Activated B cell treated with CpG ODN at 0.5 μM for 24 hours (primary cell): ENCODE measurements around the gene NDNF. TPM values are rescaled to one million over a fixed set of nuclear protein-coding genes. Genes with fewer than 3 reads are reported as not detected.

Experiments used
- ATAC-seq: fragments of 200-7000 bp; cut with Tn5 transposase; one replicate; pipeline ENCODE4 v1.10.0; 2021; ENCODE audit warnings: low read depth, mild to moderate bottlenecking, moderate library complexity
- CTCF ChIA-PET: fragments of 350-600 bp; sonication (Branson Sonifier 250); formaldehyde crosslinking; loops from one replicate; lab custom pipeline; 2021; ENCODE audit warnings: antibody characterized with exemption; lab: Charles Lee
- POLR2A ChIA-PET: fragments of 350-600 bp; sonication (Branson Sonifier 250); formaldehyde crosslinking; loops from one replicate; lab custom pipeline; 2021; ENCODE audit warnings: antibody characterized with exemption; lab: Charles Lee
- DNase-seq: peaks from one replicate; pipeline ENCODE4 v3.0.0; 2022
- H3K27ac Mint-ChIP-seq: one replicate; pipeline ENCODE4 v1.8.0; 2020; ENCODE audit warnings: mixed read lengths
- H3K27me3 Mint-ChIP-seq: one replicate; pipeline ENCODE4 v1.8.0; 2021; ENCODE audit warnings: mixed read lengths
- H3K36me3 Mint-ChIP-seq: one replicate; pipeline ENCODE4 v1.8.0; 2021; ENCODE audit warnings: low read depth, mixed read lengths
- H3K4me1 Mint-ChIP-seq: one replicate; pipeline ENCODE4 v1.8.0; 2021; ENCODE audit warnings: mixed read lengths
- H3K4me3 Mint-ChIP-seq: one replicate; pipeline ENCODE4 v1.8.0; 2020; ENCODE audit warnings: mild to moderate bottlenecking, mixed read lengths
- H3K9me3 Mint-ChIP-seq: one replicate; pipeline ENCODE4 v1.8.0; 2020; ENCODE audit warnings: mixed read lengths
- intact Hi-C: fragments of 100-400 bp; cut with micrococcal nuclease; formaldehyde crosslinking; loops from one replicate; pipeline ENCODE4 v1.15.1; 2024
- total RNA-seq: library from RNA; stranded (reverse); gene quantifications from 2 replicates; pipeline ENCODE4 v1.2.3, GENCODE V29; 2022
- TF ChIP-seq, protein P1 (sequence below): fragments of 200-600 bp; IDR thresholded peaks from one replicate; pipeline ENCODE4 v1.8.0; 2022; ENCODE audit warnings: antibody characterized with exemption, mild to moderate bottlenecking

NDNF gene
- total RNA-seq, 1 donor from 2014 or later, result not detected

DNA sequence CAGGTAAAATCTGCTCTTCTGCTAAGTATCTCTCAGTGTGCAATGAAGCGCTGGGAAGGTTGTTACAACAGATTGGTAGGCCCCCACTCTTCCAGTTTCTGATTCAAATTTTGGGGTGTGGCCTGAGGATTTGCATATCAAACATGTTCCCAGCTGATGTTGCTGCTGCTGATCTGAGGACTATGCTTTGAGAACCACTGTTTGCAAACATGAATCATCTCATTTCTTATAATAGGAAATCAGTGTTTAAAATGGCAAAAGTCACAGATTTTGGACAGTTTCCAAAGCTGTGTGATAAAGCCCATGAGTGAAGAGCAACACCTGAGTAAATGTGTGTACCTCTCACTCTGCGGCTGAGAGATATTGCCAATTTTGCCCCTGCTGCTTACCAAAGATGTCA, 36.2 kb upstream of the NDNF start:
- CTCF ChIA-PET, result no interaction called here
- no peaks in the 10 kb centered on the region for H3K36me3 Mint-ChIP-seq
- H3K4me3 Mint-ChIP-seq, result no peak overlapping the region
- H3K27ac Mint-ChIP-seq, result no peak overlapping the region
- no peaks in the 10 kb centered on the region for H3K4me1 Mint-ChIP-seq
- POLR2A ChIA-PET, result no interaction called here
- peaks cover 15% of the 10 kb centered on the region for H3K27me3 Mint-ChIP-seq
- ATAC-seq (no peak), DNase-seq (no peak)
- no peaks in the 10 kb centered on the region for H3K9me3 Mint-ChIP-seq
- TF ChIP-seq, protein P1, sequence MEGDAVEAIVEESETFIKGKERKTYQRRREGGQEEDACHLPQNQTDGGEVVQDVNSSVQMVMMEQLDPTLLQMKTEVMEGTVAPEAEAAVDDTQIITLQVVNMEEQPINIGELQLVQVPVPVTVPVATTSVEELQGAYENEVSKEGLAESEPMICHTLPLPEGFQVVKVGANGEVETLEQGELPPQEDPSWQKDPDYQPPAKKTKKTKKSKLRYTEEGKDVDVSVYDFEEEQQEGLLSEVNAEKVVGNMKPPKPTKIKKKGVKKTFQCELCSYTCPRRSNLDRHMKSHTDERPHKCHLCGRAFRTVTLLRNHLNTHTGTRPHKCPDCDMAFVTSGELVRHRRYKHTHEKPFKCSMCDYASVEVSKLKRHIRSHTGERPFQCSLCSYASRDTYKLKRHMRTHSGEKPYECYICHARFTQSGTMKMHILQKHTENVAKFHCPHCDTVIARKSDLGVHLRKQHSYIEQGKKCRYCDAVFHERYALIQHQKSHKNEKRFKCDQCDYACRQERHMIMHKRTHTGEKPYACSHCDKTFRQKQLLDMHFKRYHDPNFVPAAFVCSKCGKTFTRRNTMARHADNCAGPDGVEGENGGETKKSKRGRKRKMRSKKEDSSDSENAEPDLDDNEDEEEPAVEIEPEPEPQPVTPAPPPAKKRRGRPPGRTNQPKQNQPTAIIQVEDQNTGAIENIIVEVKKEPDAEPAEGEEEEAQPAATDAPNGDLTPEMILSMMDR, result no peak
- intact Hi-C loops, result no loop called here

DNA sequence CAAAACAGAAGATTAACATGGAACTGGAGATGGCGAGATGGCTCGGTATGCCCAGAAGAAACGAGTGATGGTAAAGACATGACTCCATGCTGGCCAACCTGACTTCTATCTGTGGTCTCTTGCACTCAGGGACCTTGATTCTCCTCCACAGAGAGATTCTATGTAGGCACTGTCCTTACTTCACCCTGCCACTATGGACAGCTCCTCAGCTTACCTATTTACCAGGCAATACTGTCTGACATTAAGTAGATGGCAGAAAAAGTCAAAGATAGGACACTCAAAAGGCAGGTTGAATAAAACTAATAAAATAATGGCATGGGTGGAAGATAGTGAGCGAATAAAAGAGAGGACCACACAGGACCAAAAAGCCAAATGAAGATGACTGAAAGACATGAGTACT, 35.2 kb upstream of the NDNF start:
- ATAC-seq, result no peak

DNA sequence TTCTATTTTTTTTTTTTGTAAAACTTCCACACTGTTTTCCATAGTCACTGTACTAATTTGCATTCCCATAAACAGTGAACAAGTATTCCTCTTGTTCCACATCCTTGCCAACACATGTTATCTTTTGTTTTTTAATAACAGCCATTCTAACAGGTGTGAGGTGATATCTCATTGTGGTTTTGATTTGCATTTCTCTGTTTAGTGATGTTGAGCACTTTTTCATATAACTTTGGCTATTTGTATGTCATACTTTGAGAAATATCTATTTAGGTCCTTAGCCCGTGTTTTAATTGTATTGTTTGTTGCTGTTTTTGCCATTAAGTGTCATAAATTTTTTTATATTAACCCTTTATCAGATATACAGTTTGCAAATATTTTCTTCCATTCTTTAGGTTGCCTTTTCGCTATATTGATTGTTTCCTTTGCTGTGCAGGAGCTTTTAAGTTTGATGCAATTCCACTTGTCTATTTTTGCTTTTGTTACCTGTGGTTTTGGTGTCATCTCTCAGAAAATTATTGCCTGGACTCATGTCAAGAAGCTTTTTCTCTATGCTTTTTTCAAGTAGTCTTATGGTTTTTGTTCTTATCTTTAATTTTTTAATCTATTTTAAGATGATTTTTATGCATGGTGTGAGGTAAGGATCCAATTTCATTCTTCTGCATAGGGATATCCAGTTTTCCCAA, 27.9 kb upstream of the NDNF start:
- Mint-ChIP-seq H3K4me1 (no peaks in the 10 kb centered on the region), H3K36me3 (no peaks in the 10 kb centered on the region), H3K9me3 (no peaks in the 10 kb centered on the region), H3K27me3 (no peaks in the 10 kb centered on the region), H3K27ac (no peak overlapping the region), H3K4me3 (no peak overlapping the region)
- ATAC-seq (no peak), DNase-seq (no peak)
- TF ChIP-seq, protein P1, result no peak
- POLR2A ChIA-PET, result no interaction called here
- CTCF ChIA-PET, result no interaction called here
- intact Hi-C loops, result no loop called here

More for the DNA sequence above, 35.2 kb upstream of the NDNF start:
- Mint-ChIP-seq H3K27me3 (peaks cover 15% of the 10 kb centered on the region), H3K4me1 (no peaks in the 10 kb centered on the region), H3K27ac (no peak overlapping the region), H3K9me3 (no peaks in the 10 kb centered on the region), H3K36me3 (no peaks in the 10 kb centered on the region), H3K4me3 (no peak overlapping the region)
- ChIA-PET CTCF (no interaction called here), POLR2A (no interaction called here)
- DNase-seq, result no peak
- intact Hi-C loops, result no loop called here
- TF ChIP-seq, protein P1, result no peak

DNA sequence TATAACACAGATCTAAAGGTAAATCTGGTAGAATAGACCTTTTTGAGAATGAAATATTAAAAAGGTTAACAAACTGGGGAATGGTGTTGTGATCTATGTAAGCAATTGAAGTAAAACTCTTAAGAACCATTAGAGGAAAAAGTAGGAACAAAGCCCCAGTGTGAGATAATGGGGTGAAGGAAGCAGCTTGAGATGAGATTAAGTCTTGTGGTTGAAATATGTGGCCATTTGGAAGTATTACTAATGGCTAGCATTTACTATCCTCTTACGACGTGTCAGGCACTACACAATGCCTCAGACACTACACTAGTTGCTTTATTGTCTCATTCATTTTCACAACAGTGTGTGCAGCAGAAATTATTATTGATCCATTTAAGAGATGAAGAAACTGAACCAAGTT, 25.9 kb upstream of the NDNF start:
- POLR2A ChIA-PET, result no interaction called here
- CTCF ChIA-PET, result no interaction called here
- intact Hi-C loops, result no loop called here

DNA sequence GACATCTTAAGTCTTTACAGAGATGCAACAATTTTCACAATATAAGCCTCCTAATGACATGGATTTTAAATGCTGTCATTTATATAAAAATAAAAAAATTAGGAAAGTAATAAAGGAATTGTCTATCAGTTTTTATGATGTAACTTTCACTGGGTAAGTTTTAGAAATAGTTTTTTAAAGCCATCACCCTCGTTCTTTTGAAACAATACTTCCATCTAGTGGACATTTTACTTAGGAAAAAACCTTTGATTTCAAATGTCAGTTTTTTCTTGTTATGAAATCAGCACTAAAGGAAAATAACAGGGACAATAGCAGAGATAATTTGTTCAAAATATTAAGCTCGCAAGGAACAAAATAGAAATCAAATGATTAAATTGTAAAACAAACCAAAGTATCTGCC, 24.3 kb upstream of the NDNF start:
- Mint-ChIP-seq H3K27ac (no peak overlapping the region), H3K36me3 (no peaks in the 10 kb centered on the region), H3K27me3 (no peaks in the 10 kb centered on the region), H3K4me3 (no peak overlapping the region), H3K9me3 (no peaks in the 10 kb centered on the region), H3K4me1 (no peaks in the 10 kb centered on the region)
- ChIA-PET CTCF (no interaction called here), POLR2A (no interaction called here)
- ATAC-seq (no peak), DNase-seq (no peak)
- intact Hi-C loops, result loop anchor here (1.0 kb wide), 1 partner anchor 1025 kb away; no protein-coding TSS in a partner anchor
- TF ChIP-seq, protein P1, result no peak

More for the DNA sequence above, 25.9 kb upstream of the NDNF start:
- DNase-seq (no peak), ATAC-seq (no peak)
- Mint-ChIP-seq H3K27ac (no peak overlapping the region), H3K4me3 (no peak overlapping the region), H3K4me1 (no peaks in the 10 kb centered on the region), H3K9me3 (no peaks in the 10 kb centered on the region), H3K27me3 (no peaks in the 10 kb centered on the region), H3K36me3 (no peaks in the 10 kb centered on the region)
- TF ChIP-seq, protein P1, result no peak
